Right lobe of liver (tissue), 6 donors: ENCODE measurements around the gene TAAR1. TPM values are rescaled to one million over a fixed set of nuclear protein-coding genes. Genes with fewer than 3 reads are reported as not detected.

Experiments used
- ATAC-seq, 4 donors: fragments of 200-7000 bp; cut with Tn5 transposase; one replicate each; pipeline ENCODE4 v1.9.1; 2020; ENCODE audit warnings: mild to moderate bottlenecking in 4 of 4, moderate library complexity in 4 of 4
- DNase-seq, 3 donors: peaks; one replicate each; pipeline ENCODE4 v3.0.0-alpha.2; 2020
- H3K27ac ChIP-seq, 3 donors: fragments of 200-600 bp; one replicate each; pipeline ENCODE4 v1.8.0; 2022
- H3K27me3 ChIP-seq, 2 donors: fragments of 200-600 bp; one replicate each; pipeline ENCODE4 v1.8.0; 2022
- H3K36me3 ChIP-seq, 4 donors: fragments of 200-600 bp; sonication (generic) in 1 of 4; one replicate each; pipeline versions ENCODE4 v1.5.1 to v1.8.0; 2017 to 2022; ENCODE audit warnings: control low read depth in 1 of 4
- H3K4me1 ChIP-seq, 4 donors: fragments of 200-600 bp; sonication (generic) in 1 of 4; one replicate each; pipeline versions ENCODE4 v1.5.1 to v1.8.0; 2017 to 2022; ENCODE audit warnings: control low read depth in 1 of 4
- H3K4me3 ChIP-seq, 3 donors: fragments of 200-600 bp; one replicate each; pipeline ENCODE4 v1.8.0; 2022
- H3K9me3 ChIP-seq, 4 donors: fragments of 200-600 bp; sonication (generic) in 1 of 4; one replicate each; pipeline versions ENCODE4 v1.5.1 to v1.8.0; 2017 to 2022; ENCODE audit warnings: control low read depth in 1 of 4
- CTCF ChIP-seq, 4 donors: fragments of 200-600 bp in 3 of 4; fragments of 450-650 bp in 1 of 4; IDR thresholded peaks; one replicate each; pipeline versions ENCODE4 v1.5.1 to v1.8.0; 2016 to 2022; ENCODE audit warnings: antibody characterized with exemption in 4 of 4, mild to moderate bottlenecking in 2 of 4
- POLR2A ChIP-seq: fragments of 450-650 bp; IDR thresholded peaks from one replicate; pipeline ENCODE4 v1.6.1; 2017; ENCODE audit warnings: antibody characterized with exemption, mild to moderate bottlenecking
- WGBS: methylation state at CpG from one replicate; pipeline ENCODE4 v1.1.6; 2018; ENCODE audit warnings: low coverage, low lambda C conversion rate; ENCODE audit not compliant: insufficient coverage; ENCODE audit errors: missing lambda C conversion rate; 5-methylcytosine and 5-hydroxymethylcytosine counted together
- intact Hi-C, 2 donors: fragments of 100-400 bp; cut with DNase I; formaldehyde crosslinking; loops; one replicate each; pipeline versions ENCODE4 v1.11.2 to v1.14.1; 2022
- total RNA-seq, 6 experiments: library from RNA; depleted of rRNA in 2 of 6; stranded (reverse); fragments of >200 nt in 2 of 6; fragmentation: NEBNext Ultra II Directional in 3 of 6; extraction: Animal tissue kit (Norgen Biotek cat#: 25700) in 3 of 6; gene quantifications; one replicate each; pipeline versions ENCODE4 v1.1.0 to v1.2.4, GENCODE V29; 2016 to 2023
- donor health status: DM: no; HTN: yes; CAD: no.
- donor health status: DM: no; HTN: no; CAD: no.
- donor health status: DM: no; HTN: no; CAD: no.
- donor health status: DM: no; HTN: yes; CAD: no.
- donor health status: DM: no; HTN: yes; CAD: no.

Gene TAAR1
- total RNA-seq, 6 experiments from 2014 or later = not detected

GRCh38 chr6:132698608-132699007 lies 39.6 kb upstream of the TAAR1 start:
- TF ChIP-seq POLR2A (no peak), CTCF (IDR thresholded peaks at IDR 0.05) (no peak)
- no peak overlapping the region for H3K27ac ChIP-seq
- H3K9me3 ChIP-seq = no peaks in the 10 kb centered on the region
- H3K27me3 ChIP-seq = no peaks in the 10 kb centered on the region
- intact Hi-C loops = no loop called here
- H3K36me3 ChIP-seq = no peaks in the 10 kb centered on the region
- no CpG with 5 or more reads among the region's 1 CpG for WGBS
- no peak for ATAC-seq
- H3K4me1 ChIP-seq = peaks cover 0 to 1% (median 0%) of the 10 kb centered on the region in 4 donors
- DNase-seq = no peak
- H3K4me3 ChIP-seq = no peak overlapping the region

- no peaks in the 10 kb centered on the region for H3K9me3 ChIP-seq
- ATAC-seq (no peak), DNase-seq (no peak)
- H3K4me1 ChIP-seq = peaks cover 0 to 3% (median 0%) of the 10 kb centered on the region in 4 donors
- 0% methylated on average over 1 of the region's 1 CpG for WGBS
- intact Hi-C loops = no loop called here
- peaks cover 0 to 7% (median 2%) of the 10 kb centered on the region in 4 donors for H3K36me3 ChIP-seq
- H3K27me3 ChIP-seq = no peaks in the 10 kb centered on the region
- no peak overlapping the region for H3K27ac ChIP-seq
- no peak overlapping the region for H3K4me3 ChIP-seq
- no peak for TF ChIP-seq CTCF (IDR thresholded peaks at IDR 0.05)
- no peak for TF ChIP-seq POLR2A
These were observed 36.8 kb upstream of the TAAR1 start for GRCh38 chr6:132695773-132696172.

GRCh38 chr6:132693478-132693877 lies 34.5 kb upstream of the TAAR1 start:
- TF ChIP-seq POLR2A = no peak
- TF ChIP-seq CTCF (IDR thresholded peaks at IDR 0.05) = no peak
- no peak overlapping the region for H3K27ac ChIP-seq

GRCh38 chr6:132690678-132691077 lies 31.7 kb upstream of the TAAR1 start:
- Histone ChIP-seq H3K27me3 (no peaks in the 10 kb centered on the region), H3K27ac (no peak overlapping the region)
- WGBS = 85% methylated on average over 4 of the region's 4 CpGs

More at GRCh38 chr6:132693478-132693877, 34.5 kb upstream of the TAAR1 start:
- DNase-seq (no peak), ATAC-seq (peak; percentile 66 to 90 (median 76))
- no peaks in the 10 kb centered on the region for H3K9me3 ChIP-seq
- WGBS = 32% methylated on average over 3 of the region's 3 CpGs
- peaks cover 0 to 10% (median 2%) of the 10 kb centered on the region in 4 donors for H3K36me3 ChIP-seq
- intact Hi-C loops = no loop called here
- H3K4me1 ChIP-seq = peaks cover 0 to 3% (median 0%) of the 10 kb centered on the region in 4 donors
- H3K4me3 ChIP-seq = no peak overlapping the region
- H3K27me3 ChIP-seq = no peaks in the 10 kb centered on the region

More at GRCh38 chr6:132690678-132691077, 31.7 kb upstream of the TAAR1 start:
- ATAC-seq (no peak), DNase-seq (no peak)
- peaks cover 0 to 3% (median 0%) of the 10 kb centered on the region in 4 donors for H3K4me1 ChIP-seq
- intact Hi-C loops = no loop called here
- no peak overlapping the region for H3K4me3 ChIP-seq
- TF ChIP-seq CTCF (IDR thresholded peaks at IDR 0.05) (no peak), POLR2A (no peak)
- peaks cover 0 to 10% (median 2%) of the 10 kb centered on the region in 4 donors for H3K36me3 ChIP-seq
- no peaks in the 10 kb centered on the region for H3K9me3 ChIP-seq
